CD4-positive, alpha-beta T cell treated with Interferon gamma for 1 hour (primary cell): ENCODE data around the gene PFKFB1.
"Not testable (repeated sequence)": the region's sequence is repeated elsewhere in the genome, so short reads cannot be mapped to it uniquely, and the experiment has no call there.

Experiments used
- DNase-seq: peaks from one replicate; pipeline ENCODE4 v3.0.0-alpha.2; 2020

The PFKFB1 gene

DNA sequence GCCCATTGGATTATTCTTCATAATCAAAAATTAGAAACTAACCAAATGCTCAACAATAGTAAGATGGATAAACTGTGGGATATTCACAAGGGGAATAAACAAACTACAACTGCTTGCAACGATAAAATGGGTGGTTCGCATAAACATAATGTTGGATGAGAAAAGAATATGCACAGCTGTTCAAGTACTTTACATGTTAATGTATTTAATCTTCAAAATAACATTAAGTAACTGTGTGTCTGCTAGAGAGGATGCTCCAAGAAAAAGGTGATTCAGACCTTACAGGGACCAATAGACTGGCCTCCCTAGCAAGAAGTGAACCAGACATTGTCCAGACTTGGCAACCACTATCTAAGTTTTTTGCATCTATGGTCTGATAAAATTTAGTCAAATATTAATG, 2.3 kb downstream of the PFKFB1 start:
- no peak for DNase-seq

DNA sequence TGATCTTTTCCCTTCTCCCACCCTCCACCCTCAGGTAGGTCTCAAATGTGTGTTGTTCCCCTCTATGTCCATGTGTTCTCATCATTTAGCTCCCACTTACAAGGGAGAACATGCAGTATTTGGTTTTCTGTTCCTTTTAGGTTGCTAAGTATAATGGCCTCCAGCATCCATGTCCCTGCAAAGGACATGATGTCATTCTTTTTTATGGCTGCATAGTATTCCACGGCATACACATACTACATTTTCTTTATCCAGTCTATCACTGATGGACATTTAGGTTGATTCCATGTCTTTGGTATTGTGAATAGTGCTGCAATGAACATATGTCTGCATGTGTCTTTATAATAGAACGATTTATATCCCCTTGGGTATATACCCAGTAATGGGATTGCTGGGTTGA, 10.7 kb downstream of the PFKFB1 start:
- not testable (repeated sequence) for DNase-seq

DNA sequence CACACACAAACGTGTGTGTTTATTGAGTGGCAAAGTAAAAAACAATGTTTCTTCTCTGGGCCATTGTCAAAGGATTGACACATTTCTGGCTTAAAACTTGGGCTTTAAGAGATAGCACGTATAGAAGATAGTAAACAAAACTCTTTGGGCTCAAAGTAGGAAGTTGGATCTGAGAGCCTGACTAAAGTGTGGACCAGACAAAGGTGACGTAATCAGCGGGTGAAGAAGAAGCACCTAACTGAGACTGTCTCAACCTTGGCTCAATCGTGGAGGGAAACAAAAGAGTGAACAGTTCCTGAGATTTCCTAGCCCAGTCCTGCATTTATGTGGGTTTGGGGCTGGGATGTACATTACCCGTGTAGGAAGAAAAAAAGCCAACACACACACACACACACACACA, 13.7 kb downstream of the PFKFB1 start:
- DNase-seq: no peak

DNA sequence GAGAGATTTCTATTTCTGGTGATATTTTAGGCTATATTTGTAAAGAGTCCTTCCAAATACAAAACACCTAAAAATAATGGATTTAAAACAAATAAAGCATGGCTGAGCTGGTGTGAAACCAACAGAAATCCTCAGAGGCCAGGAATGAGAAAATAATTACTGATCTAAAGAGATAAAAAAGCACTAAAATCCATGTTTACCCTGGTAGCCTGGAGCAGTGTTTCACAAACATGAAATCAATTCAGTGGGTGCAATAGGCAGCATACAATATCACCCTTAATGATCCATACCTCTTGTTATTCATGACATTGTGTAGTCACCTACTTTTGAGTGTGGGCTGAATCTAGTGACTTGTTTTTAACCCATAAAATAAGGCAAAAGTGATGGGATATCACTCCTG, 14.6 kb downstream of the PFKFB1 start:
- DNase-seq: no peak

DNA sequence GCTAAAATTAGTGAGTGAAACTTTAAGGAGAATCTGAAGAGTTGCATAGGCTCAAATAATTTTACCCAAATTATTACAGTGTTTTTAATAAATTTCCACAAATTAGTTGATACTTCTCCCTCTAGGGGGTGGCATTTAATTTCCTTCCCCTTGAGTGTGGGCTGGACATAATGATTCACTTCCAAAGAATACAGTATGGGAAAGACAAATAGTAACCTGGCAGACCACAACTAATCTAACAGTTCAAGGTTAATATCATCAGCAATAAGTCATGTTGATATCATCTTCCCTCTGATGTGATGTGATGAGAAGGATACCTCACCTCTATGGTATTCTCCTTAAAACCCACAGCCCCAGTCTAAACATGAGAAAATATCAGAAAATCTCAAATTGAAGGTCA, 15.5 kb downstream of the PFKFB1 start:
- no peak for DNase-seq

DNA sequence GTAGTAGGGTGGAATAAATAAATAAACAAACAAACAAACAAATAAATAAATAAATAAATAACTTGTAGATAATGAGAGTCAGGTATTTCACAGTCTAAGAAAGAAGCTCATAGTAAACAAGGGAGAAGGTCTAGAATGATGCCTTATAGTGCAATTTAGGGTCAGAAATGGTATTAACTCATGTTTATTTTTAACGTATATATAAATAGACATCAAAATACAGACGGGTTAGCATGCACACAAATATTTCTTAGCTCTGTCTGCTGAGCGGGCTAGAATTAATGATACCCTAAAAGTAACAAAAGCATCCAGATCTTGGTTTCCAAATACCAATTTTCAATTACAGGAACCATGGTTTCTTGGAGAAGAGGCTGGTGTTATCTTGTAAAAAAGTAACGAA, 16.6 kb downstream of the PFKFB1 start:
- no peak for DNase-seq

DNA sequence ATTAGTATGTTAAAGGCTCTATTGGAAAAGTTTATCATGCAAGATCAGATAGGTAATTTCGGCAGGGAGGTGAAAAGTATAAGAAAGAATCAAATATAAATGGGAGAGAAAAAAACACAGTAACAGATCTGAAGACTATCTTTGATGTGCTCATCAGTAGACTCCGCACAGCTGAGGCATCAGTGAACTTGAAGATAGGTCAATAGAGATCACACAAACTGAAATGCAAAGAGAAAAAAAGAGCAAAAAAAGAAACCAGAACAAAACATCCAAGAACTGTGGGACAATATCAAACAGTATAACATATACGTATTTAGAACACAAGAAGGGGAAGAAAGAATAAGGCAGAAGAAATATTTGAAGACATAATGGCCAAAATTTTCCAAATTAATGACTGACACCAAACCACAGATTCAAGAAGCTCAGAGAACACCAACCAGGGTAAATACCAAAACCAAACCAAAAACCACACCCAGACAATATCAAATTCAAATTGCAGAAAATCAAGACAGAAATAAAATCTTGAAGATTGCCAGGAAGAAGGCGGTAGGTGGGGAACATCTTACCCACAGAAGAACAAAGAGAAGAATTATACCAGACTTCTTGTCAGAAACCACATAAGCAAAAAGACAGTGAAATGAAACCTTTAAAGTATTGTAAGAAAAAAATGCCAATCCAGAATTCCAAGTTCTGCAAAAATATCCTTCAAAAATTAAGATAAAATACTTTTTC, 29.1 kb downstream of the PFKFB1 start:
- DNase-seq: no peak

DNA sequence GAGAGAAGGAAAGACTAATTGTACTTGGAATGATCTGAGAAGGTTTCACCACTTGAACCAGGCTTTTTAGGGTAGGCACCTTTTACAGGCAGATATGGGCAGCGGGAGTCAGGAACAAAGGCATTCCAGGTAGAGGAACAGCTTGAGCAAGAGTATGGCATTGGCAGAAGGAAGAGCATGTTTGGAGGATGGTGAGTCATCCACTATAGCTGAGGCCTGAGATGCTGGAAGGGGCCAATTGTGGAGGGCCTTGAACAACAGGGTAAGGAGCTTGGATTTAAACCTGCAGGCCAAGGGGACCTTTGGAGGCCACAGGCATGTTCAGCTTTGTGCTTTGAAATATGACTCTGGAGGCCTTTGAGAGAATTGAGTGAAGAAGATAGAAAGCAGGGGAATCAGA, 32.2 kb downstream of the PFKFB1 start:
- no peak for DNase-seq

DNA sequence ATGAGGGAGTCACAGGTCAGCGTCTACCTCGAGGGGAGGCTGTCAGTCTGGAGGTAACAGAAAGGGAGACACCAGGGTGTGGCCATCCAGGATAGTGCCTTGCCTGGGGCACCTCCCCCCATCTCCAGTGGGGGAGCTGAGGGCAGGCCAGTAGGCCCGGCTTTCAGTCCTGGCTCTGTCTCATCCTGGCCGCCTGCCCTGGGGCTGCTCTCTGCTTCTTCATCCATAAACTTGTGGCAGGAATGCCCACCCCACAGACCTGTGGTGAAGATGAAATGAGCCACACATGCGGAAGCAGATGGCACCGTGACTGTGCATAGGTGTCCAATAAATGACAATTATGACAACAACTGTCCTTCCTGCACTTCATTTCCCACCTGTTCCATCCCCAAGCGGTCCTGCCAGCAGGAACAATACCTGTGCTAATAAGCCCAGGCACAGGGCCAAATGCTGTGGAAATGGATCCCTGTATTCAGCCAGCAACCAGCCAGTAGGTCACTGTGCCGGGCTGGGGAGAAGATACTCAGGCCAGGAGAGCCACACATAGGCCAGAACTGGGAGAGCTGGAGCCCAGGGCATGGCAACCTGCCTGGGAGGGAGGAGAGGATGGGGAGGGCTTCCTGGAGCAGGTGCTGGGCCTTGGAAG, 43.1 kb downstream of the PFKFB1 start:
- no peak for DNase-seq

DNA sequence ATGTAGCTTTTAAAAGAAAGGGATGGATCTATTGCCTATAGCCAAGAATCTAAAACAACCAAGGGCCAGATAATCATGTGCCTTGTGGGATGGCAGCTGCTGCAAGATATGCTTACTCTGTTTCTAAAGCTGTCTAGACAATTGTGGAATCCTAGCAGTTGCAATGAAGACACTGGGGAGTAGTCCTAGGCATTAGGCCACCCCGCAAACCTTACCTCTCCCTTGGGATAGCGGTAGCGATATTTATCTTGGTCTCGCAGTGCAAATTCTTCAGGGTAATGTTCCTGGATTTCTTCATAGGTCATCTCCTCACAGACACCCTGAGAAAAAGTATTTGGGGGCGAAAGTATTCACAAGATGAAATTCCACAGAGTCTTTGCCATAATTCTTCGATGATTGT, 48.8 kb downstream of the PFKFB1 start:
- no peak for DNase-seq

DNA sequence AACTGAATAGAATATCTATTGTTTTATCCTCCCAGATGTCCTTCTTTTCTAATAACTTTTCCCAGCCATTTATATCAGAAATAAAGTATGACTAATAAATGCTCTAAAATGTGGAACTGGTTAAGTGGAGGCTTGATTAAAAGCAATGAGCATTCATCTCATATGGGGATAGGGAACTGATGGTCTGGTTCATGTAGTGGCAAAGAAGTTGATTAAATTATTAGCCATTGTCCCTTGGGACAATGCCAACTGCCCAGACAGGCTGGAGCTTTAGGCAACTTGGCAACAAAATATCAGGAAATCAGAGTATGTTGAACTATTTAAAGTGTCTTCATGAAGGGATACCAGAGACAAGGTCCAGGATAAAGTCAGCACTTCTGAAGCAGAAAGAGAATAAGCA, 49.2 kb downstream of the PFKFB1 start:
- no peak for DNase-seq

DNA sequence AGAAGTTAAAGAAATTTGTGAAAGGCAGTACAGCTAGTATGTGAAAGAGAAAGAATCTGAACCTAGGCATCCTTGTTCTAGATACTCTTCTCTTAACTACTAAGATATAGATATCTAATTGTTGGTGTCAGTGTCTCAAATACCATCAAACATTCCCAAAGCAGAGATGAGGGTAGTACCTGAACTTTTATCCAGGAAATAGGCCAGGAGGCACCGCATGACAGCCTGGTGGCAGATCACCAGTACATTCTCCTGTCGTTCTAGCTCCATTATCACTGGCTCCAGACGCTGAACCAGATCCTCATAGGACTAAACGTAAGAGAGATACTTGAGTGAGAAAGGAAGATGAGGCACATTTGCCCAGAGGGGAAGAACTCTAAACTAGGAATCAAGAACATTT, 56.6 kb downstream of the PFKFB1 start:
- no peak for DNase-seq

DNA sequence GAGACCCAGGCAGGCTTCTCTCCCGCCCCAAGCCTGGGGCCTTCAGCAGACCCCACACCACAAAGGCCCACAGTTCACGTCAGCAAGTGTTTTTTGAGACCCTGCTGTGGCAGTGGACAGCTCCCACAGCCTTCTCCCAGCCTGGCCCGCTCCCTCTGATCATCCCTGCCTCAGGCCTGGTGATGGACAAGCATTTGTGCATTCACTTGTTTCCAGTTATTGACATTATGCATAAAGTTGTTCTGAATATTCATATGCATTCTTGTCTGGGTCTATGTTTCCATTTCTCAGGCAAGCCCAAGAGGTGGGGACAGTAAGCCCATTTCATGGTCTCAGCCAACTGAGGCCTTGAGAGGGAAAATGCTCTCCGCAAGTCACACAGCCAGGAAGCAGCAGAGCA, 58.7 kb downstream of the PFKFB1 start:
- DNase-seq: no peak

DNA sequence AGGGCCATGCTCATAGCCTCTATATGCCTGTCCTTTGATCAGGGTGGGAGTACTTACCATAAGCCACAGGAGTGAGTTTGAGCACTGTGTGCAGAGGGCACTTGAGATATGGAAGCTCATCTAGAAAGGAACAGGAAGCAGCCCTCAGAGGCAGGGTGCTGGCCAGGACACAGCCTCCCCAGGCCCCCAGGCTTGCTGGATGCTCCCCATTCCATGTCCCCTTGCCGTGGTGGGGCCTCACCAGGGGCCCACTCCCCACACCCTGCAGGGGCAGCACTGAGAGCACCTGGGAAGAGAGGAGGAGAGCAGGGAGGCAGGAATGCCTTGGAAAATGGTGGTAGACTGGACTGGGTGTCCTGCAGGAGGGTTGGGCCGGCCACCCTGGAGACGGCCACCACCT, 59.1 kb downstream of the PFKFB1 start:
- DNase-seq: no peak

DNA sequence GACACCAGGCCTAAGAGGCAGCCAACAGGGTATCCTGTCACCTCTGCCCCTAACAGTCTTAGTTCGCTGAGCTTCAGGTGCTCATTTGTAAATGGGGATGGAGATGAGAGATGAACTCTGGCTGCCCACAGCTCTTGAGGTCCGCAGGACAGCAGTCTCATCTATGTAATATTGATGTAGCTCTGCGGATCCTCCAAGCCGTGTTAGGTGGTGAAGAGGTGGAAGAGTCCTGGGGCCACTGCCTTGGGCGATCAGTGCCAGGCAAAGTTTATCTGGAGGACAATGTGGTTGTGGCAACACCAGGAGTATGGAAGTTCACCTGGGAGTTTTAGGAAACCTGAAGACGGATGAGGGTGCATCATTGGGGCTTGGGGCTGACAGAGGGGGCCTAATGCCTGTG, 59.9 kb downstream of the PFKFB1 start:
- DNase-seq: no peak

DNA sequence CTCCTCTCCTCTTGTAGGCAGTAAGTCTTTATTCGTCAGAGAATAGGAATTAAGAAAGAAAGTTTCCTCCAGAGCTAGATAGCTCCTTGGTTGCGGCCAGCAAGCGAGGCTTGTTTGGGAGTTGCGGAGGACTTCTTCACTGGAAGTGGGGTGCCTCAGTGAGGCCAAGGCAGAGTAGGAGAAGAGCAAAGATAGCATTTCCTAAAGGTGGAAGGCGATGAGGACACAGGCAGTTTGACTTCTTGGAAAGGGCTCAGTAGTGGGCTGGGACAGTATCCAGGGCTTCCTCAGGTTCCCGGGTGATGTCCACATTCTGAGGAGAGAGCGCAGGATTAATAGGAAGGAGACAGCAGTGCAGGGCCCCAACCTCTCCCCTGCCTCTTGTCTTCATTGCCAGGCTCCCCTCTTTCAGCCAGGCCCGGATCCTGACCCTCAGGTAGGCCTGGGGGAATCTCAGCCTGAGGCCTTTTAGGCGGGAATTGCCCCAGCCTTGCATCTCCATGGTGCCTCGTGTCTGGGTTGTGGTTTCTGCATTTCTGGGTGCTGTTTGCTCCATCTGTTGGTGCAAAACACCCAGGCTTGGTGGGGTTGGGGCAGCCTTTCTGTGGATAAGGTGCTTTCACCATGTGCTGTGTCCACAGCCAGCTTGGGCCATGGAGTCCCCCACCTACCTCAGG, 60.7 kb downstream of the PFKFB1 start:
- DNase-seq: no peak

DNA sequence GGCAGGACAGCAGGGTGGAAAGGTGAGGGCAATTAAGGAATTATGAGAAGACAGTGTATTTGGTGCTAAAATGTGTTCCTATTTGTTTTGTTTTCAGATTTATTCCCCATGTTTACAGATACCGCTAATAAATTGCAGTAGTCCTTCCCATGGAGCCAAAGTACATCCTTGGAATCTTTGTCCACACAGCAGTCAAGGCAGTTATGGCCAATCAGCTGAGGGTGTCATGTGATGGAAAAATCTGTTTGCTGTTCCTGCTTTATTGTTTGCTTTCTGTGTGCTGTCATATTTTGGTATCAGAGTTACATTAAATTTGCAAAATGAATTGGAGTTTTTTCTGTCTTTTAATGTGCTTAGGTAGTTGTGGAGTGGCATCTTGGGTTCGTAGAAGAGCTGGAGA, 62.9 kb downstream of the PFKFB1 start:
- DNase-seq: no peak

DNA sequence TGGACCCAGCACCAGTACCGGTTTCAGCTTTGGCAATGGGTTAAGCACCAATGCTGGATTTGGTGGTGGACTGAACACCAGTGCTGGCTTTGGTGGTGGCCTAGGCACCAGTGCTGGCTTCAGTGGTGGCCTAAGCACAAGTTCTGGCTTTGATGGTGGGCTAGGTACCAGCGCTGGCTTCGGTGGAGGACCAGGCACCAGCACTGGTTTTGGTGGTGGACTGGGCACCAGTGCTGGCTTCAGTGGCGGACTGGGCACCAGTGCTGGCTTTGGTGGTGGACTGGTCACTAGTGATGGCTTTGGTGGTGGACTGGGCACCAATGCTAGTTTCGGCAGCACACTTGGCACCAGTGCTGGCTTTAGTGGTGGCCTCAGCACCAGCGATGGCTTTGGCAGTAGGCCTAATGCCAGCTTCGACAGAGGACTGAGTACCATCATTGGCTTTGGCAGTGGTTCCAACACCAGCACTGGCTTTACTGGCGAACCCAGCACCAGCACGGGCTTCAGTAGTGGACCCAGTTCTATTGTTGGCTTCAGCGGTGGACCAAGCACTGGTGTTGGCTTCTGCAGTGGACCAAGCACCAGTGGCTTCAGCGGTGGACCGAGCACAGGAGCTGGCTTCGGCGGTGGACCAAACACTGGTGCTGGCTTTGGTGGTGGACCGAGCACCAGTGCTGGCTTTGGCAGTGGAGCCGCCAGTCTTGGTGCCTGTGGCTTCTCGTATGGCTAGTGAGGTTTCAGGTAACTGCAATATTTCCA, 63.5 kb downstream of the PFKFB1 start:
- DNase-seq: no peak

DNA sequence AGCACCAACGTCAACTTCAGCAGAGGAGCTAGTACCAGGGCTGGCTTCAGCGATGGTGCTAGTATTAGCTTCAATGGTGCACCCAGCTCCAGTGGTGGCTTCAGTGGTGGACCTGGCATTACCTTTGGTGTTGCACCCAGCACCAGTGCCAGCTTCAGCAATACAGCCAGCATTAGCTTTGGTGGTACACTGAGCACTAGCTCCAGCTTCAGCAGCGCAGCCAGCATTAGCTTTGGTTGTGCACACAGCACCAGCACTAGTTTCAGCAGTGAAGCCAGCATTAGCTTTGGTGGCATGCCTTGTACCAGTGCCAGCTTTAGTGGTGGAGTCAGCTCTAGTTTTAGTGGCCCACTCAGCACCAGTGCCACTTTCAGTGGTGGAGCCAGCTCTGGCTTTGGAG, 65.1 kb downstream of the PFKFB1 start:
- DNase-seq: no peak

DNA sequence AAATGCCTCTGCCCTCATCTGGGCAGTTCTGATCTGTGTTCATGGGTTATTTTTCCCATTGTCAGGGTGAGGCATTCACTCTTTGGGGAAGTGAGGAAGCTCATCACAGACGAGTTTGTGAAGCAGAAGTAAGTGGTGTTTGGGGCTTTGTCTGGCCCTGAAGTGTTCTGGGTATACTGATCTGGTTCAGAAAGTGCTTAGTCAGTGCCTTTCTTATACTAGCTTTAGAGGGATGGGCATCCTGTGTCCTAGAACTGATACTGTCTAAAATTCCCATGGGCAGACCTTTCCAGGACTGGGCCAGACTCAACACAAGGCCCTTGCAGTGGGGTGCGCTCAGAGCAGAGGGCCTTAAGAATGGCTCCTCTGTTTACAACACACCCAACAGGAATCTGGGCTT, 67.0 kb downstream of the PFKFB1 start:
- DNase-seq: no peak

DNA sequence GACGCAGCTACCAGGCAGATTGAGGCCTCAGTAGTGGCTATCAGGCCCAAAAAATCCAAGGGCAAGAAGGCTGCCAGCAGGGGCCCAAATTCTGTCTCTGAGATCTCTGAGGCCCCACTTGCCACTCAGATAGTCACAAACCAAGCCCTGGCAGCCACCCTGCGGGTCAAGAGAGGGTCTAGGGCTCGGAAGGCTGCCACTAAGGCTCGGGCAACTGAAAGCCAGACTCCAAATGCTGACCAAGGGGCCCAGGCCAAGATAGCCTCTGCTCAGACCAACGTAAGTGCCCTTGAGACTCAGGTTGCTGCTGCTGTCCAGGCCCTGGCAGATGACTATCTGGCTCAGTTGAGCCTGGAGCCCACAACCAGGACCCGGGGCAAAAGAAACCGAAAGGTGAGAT, 70.6 kb downstream of the PFKFB1 start:
- no peak for DNase-seq

DNA sequence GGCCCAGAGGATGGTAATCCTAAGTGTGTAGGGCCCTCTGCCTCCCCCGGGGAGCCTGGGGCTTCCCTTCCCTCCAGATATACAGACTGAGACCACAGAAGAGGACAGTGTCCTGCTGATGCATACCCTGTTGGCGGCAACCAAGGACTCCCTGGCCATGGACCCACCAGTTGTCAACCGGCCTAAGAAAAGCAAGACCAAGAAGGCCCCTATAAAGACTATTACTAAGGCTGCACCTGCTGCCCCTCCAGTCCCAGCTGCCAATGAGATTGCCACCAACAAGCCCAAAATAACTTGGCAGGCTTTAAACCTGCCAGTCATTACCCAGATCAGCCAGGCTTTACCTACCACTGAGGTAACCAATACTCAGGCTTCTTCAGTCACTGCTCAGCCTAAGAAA, 71.4 kb downstream of the PFKFB1 start:
- no peak for DNase-seq

DNA sequence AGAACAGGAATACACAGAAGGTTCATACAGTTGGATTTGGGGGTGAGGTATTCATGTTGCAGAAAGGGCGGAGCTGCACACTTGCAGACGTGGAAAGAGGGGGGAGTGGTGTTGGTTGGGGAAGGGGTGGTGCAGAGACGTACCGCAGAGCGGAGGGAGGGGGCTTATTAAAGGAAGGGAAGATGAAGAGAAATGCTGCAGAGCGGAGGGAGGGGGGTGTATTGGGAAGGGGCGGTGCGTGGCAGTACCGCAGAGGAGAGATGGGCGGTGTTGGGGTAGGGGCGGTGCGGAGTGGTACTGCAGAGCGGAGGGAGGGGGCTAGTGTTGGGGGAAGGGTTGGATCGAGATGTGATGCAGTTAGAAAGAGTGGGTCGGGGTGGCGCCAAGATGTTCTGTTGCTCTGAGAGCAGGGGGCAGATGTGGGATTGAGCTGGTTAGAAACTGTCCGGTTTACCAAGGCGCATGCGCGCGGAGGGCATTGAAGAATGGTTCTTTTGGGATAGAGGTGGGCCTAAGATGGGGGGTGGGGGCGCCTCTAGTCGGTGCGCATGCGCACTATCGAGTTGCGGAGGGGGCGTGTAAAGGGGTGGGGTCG, 72.5 kb downstream of the PFKFB1 start:
- peak; percentile 55 for DNase-seq
